Fibroblast of mammary gland (primary cell): ENCODE data around the gene UBAC1.

Source experiments
- DNase-seq: peaks from one replicate; pipeline ENCODE4 v3.0.0-alpha.2; 2010; ENCODE audit warnings: low read depth
- H3K4me3 ChIP-seq: 2 replicates; pipeline ENCODE4 v1.5.1; 2011; ENCODE audit warnings: low read depth, mild to moderate bottlenecking, low read length, moderate library complexity; ENCODE audit not compliant: control insufficient read depth
- TF ChIP-seq, protein P1 (sequence below): conservative IDR thresholded peaks from 2 replicates; pipeline ENCODE4 v1.5.1; 2011; ENCODE audit warnings: low read depth, low read length, inconsistent platforms; ENCODE audit not compliant: control insufficient read depth, insufficient read depth

Gene UBAC1

DNA sequence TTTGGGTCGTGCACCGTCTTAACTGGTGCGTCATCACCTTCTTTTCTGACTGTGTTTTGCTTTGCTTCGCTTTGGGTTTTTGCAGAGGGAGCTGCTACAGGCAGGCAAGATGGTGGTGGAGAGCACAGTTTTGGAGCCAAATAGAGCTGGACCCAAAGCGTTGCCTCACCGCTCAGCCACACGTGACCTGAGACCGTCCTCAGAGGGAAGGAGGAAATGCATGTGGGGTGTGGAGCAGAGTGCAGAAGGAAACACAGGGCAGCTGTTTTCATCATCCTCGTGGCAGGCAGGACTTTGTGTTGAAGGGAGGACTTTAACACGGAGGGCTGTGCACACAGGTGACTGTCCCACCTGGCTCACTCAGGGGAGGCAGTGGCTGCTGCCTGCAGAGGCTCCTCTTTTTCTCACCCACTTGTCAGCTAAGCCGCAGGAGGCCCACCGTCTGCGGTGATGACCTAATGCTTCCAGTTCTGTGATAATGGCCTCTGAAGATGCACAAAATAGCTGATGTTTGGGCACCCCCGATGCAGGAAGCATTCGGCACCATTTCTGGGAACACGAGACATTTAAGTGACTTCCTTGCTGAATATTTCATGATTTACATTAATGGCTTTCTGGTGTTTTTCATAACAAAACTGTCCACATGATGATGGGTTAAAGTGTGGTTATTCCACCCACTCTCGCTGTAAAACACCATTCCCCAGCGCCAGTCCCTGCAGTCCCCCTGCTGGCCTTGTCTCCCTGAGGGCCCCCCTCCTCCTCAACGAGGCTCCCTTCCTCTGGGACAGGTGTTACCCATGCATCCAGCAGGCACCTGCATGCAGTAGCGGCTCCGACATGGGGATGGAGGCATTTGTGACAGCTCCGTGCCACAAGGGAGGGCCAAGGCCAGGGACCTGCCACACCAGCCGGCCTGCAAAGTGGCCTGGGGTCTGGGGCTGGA, 12.4 kb upstream of the UBAC1 start:
- H3K4me3 ChIP-seq = no peak overlapping the region
- DNase-seq = no peak
- TF ChIP-seq, protein P1, sequence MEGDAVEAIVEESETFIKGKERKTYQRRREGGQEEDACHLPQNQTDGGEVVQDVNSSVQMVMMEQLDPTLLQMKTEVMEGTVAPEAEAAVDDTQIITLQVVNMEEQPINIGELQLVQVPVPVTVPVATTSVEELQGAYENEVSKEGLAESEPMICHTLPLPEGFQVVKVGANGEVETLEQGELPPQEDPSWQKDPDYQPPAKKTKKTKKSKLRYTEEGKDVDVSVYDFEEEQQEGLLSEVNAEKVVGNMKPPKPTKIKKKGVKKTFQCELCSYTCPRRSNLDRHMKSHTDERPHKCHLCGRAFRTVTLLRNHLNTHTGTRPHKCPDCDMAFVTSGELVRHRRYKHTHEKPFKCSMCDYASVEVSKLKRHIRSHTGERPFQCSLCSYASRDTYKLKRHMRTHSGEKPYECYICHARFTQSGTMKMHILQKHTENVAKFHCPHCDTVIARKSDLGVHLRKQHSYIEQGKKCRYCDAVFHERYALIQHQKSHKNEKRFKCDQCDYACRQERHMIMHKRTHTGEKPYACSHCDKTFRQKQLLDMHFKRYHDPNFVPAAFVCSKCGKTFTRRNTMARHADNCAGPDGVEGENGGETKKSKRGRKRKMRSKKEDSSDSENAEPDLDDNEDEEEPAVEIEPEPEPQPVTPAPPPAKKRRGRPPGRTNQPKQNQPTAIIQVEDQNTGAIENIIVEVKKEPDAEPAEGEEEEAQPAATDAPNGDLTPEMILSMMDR = no peak

DNA sequence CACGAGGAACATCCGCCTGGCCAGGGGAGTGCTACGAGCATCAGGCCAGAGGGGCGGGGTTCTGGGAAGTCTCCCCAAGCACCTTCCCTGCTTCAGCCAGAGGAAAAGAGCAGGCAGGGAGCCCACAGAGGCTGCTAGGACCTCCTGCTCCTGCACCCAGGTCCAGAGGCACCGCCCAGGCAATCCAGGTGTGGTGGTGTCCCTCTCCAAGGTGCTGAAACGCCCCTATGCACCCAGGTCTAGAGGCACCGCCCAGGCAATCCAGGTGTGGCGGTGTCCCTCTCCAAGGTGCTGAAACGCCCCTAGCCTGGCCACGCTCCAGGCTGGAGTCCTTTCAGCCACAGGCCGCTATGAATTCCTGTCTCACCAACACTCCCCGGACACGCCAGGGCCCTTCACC, 10.7 kb upstream of the UBAC1 start:
- TF ChIP-seq, protein P1 = no peak
- no peak for DNase-seq
- H3K4me3 ChIP-seq = no peak overlapping the region

DNA sequence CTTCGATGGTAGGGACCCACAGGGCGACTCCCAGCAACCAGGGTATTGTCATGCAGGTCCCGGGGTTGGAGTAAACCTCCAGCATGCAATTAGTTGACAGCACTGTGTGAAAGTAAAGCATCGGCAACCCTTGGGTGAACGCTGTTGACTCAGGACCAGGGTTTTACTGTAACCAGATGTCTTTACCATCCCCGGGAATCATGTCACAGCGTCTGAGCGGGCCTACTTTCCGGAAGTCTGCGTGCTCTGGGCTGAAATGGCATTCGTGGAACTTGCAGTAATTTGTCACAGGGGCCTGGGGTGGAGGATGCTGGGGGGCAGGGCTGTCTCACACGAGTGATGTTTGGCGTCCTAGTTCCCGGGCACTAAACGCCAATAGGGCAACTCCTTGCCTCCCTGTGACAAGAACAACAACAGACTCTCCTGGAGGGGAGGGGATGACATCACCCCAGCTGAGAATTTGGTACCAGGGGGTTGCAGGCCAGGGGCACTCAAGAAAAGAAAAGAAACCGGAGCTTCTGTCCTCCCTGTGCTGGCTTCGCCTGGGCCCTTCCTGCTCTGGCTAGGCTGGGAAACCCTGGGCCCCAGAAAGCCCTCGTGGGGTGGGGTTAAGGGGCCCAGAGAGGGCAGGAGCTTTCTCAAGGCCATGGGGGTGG, 10.1 kb upstream of the UBAC1 start:
- H3K4me3 ChIP-seq = no peak overlapping the region

DNA sequence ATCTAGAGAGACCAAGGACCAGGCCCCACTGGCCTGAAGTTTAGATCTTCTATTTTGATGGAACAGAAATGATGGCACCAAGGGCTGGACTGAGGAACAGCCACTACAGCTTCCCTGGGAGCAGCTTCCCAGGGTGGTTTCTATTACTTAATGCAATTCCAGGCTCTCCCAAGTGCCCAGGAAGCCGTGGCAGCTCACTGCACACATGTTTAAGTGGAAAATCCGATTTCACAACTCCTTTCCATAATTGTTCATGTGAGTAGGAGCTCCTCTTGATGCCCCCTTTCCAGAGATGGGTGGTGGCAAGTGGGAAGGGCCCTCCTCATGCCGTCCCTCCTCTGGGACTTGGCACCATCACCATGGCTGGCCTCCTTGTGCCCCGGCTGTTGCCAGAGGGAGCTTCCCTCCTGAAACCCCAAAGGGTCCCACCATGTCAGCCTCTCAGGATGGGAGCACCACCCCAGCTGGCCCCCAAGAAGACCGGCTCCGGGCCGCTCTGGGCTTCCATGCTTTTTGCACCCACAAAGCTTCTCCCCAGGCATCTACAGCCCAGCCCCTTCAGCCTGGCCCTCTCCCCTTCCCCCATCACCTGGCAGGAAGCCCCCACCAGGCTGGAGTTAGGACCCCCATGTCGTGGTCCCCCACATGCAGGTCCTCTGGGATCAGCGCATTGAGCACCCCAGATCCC, 9.1 kb upstream of the UBAC1 start:
- H3K4me3 ChIP-seq = no peak overlapping the region
- no peak for DNase-seq
- TF ChIP-seq, protein P1 = no peak

More for the DNA sequence above, 10.1 kb upstream of the UBAC1 start:
- no peak for DNase-seq
- TF ChIP-seq, protein P1 = no peak

DNA sequence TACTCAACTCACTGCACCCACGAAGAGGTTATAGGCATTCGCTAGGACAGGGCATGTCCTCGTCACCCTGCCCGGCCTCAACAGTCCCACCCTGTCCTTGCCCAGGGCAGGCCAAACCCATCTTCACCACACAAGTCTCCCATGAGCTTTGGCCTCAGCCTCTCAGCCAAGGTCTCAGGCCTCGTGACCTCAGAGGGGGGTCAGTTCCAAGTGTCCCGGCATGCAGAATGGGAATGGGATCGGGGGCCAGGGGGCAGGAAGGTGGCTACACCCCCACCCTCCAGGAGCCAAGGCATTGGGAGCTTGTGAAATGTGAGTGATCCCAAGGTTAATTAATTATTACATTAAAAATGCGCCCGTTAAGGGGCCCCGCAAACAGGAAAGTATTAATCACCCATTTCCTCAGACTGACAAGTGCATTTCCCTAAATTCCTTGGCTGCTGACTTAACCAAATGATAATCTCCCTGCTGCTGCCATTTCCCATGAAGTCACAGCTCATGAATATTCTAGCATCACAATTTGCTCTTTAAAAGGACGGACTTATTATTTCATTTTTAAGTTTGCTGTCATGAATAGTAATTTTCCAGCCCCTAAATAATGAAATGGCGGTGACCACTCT, 8.0 kb upstream of the UBAC1 start:
- TF ChIP-seq, protein P1 = no peak
- DNase-seq = no peak
- no peak overlapping the region for H3K4me3 ChIP-seq

DNA sequence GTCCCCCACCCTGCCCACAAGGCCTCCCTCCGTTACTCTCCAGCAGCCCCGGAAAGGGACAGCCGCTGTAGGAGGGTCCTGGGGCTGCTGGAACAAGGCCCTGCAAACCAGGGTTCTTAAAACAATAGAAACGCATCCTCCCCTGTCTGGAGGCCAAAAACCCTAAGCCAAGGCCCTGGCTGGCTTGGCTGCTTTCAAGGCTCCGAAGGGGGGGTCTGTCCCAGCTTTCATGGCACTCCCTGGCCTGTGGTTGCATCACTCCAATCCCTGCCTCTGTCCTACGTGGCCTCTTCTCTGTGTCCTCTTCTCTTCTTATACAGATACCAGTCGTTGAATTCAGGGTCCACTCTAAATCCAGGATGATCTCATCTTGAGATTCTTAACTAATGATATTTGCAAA, 7.4 kb upstream of the UBAC1 start:
- TF ChIP-seq, protein P1 = no peak
- DNase-seq = no peak
- no peak overlapping the region for H3K4me3 ChIP-seq
